HG03039 (cell line): ENCODE data around the gene MSI2.

Experiments used
- ATAC-seq: cut with Tn5 transposase; IDR thresholded peaks from one replicate; pipeline ENCODE4 v1.9.1; 2021; ENCODE audit warnings: mild to moderate bottlenecking, moderate library complexity; ENCODE audit not compliant: unreplicated experiment

Gene MSI2

GRCh38 chr17:57531648-57532504, 275.6 kb downstream of the MSI2 start:
- ATAC-seq, result no peak

- no peak for ATAC-seq
Measured at GRCh38 chr17:57532556-57532955, 276.2 kb downstream of the MSI2 start.

GRCh38 chr17:57532966-57533365, 276.6 kb downstream of the MSI2 start:
- no peak for ATAC-seq

GRCh38 chr17:57533684-57534305, 277.5 kb downstream of the MSI2 start:
- no peak for ATAC-seq

GRCh38 chr17:57534863-57535248, 278.5 kb downstream of the MSI2 start:
- ATAC-seq, result no peak

- ATAC-seq, result no peak
Measured at GRCh38 chr17:57535249-57535966, 279.1 kb downstream of the MSI2 start.

- ATAC-seq, result no peak
Measured at GRCh38 chr17:57536289-57536688, 280.0 kb downstream of the MSI2 start.

GRCh38 chr17:57536789-57537523, 280.6 kb downstream of the MSI2 start:
- no peak for ATAC-seq

GRCh38 chr17:57537524-57538410, 281.4 kb downstream of the MSI2 start:
- ATAC-seq, result no peak

- ATAC-seq, result no peak
Measured at GRCh38 chr17:57538736-57539456, 282.6 kb downstream of the MSI2 start.

GRCh38 chr17:57539529-57540301, 283.4 kb downstream of the MSI2 start:
- ATAC-seq, result no peak

GRCh38 chr17:57540596-57540995, 284.3 kb downstream of the MSI2 start:
- no peak for ATAC-seq

- no peak for ATAC-seq
Measured at GRCh38 chr17:57541049-57541448, 284.7 kb downstream of the MSI2 start.

- no peak for ATAC-seq
Measured at GRCh38 chr17:57541472-57542394, 285.4 kb downstream of the MSI2 start.

GRCh38 chr17:57542510-57542909, 286.2 kb downstream of the MSI2 start:
- ATAC-seq, result no peak

- ATAC-seq, result no peak
Measured at GRCh38 chr17:57543230-57543629, 286.9 kb downstream of the MSI2 start.

- no peak for ATAC-seq
Measured at GRCh38 chr17:57544401-57544800, 288.1 kb downstream of the MSI2 start.
